Measurements from ENCODE around the gene OR8B3. TPM values are rescaled to one million over a fixed set of nuclear protein-coding genes. Genes with fewer than 3 reads are reported as not detected.

The OR8B3 gene
- total and polyA plus RNA-seq, 2 experiments from 2014 or later: not detected

GRCh38 chr11:124376280-124376679 is 22.5 kb downstream of the OR8B3 start:
- Histone ChIP-seq H3K79me2 (replicated peaks; ENCODE audit: insufficient read depth) (no peaks in the 10 kb centered on the region), H3K27ac (ENCODE audit: low read depth) (no peak overlapping the region), H3K4me2 (no peak overlapping the region), H3K9me2 (ENCODE audit: insufficient read depth) (no peaks in the 10 kb centered on the region; the same call in 1 of the 2 replicates), H3F3A (replicated peaks; ENCODE audit: low read depth) (no peaks in the 10 kb centered on the region), H4K20me1 (replicated peaks; ENCODE audit: insufficient read depth) (no peaks in the 10 kb centered on the region), H3K4me1 (ENCODE audit: insufficient read depth) (no peaks in the 10 kb centered on the region), H3K27me3 (ENCODE audit: insufficient read depth) (no peaks in the 10 kb centered on the region), H2AFZ (no peak overlapping the region), H3K36me3 (ENCODE audit: insufficient read depth) (no peaks in the 10 kb centered on the region), H3K4me3 (no peak overlapping the region)
- Mint-ChIP-seq H3K4me3 (no peak overlapping the region), H3K27ac (no peak overlapping the region), H3K4me1 (no peaks in the 10 kb centered on the region), H3K27me3 (ENCODE audit: insufficient read depth, low read depth, poor library complexity) (no peaks in the 10 kb centered on the region), H3K36me3 (ENCODE audit: low read depth) (peaks cover 5% of the 10 kb centered on the region; the same call in 2 of the 3 replicates), H3K9me3 (peaks cover 10% of the 10 kb centered on the region; the same call in 2 of the 3 replicates)
- DNase-seq (ENCODE audit: low spot score) (no peak), ATAC-seq (no peak)
- TF ChIP-seq POLR2AphosphoS5 (IDR thresholded peaks at IDR 0.05; ENCODE audit: low read depth) (no peak), CREB1 (CRISPR knock-in tag; IDR thresholded peaks at IDR 0.05; ENCODE audit: low read depth) (no peak), EZH2 (IDR thresholded peaks at IDR 0.05; ENCODE audit: low read depth, unreplicated experiment) (no peak), REST (IDR thresholded peaks at IDR 0.05; ENCODE audit: unreplicated experiment) (no peak), JUNB (IDR thresholded peaks at IDR 0.05; ENCODE audit: unreplicated experiment) (no peak), STAT1 (IDR thresholded peaks at IDR 0.05; ENCODE audit: unreplicated experiment) (no peak), ETS1 (IDR thresholded peaks at IDR 0.05) (no peak), CTCF (conservative IDR thresholded peaks at IDR 0.05; ENCODE audit: low read depth in 2 of 2) (no peak), ZNF462 (CRISPR knock-in tag; IDR thresholded peaks at IDR 0.05) (no peak), NANOG (IDR thresholded peaks at IDR 0.05; ENCODE audit: borderline replicate concordance) (no peak), ZNF331 (CRISPR knock-in tag; IDR thresholded peaks at IDR 0.05; ENCODE audit: low read depth) (no peak), ZNF114 (CRISPR knock-in tag; IDR thresholded peaks at IDR 0.05) (no peak), EZH2phosphoT487 (IDR thresholded peaks at IDR 0.05; ENCODE audit: unreplicated experiment) (no peak)

Data from GM23338 (cell line).